Measurements from ENCODE around the gene KLRG1.

Gene KLRG1

DNA sequence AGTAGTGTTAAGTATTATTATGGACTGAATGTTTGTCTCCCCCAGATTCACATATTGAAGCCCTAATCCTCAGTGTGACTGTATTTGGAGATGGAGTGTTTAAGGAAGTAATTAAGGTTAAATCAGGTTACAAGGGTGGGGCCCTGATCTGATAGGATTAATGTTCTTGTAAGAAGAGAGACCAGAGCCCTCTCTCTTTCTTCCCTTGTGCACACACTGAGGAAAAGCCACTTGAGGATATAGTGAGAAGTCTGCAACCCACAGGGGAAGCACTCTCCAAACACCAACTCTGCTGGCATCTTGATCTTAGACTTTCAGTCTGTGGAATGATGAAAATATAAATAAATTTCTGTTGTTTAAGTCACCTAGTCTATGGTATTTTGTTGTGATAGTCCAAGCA, 2.2 kb upstream of the KLRG1 start:
- DNase-seq, result no peak

DNA sequence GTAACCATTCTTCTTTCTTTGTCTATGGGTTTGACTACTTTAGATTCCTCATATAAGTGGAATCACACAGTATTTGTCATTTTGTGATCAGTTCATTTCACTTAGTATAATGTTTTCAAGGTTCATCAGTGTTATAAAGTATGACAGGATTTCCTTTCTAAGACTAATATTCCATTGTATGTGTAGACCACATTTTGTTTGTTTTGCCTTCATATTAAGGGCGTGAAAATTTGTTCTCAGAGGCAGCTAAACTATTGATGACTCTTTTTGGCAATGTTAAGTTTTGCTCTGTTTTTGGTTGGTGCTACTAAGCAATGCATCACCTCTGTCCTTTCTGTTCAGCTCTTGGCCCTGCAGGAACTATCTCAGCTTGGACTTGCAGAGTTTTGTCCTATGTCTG, 1.7 kb upstream of the KLRG1 start:
- DNase-seq, result no peak

DNA sequence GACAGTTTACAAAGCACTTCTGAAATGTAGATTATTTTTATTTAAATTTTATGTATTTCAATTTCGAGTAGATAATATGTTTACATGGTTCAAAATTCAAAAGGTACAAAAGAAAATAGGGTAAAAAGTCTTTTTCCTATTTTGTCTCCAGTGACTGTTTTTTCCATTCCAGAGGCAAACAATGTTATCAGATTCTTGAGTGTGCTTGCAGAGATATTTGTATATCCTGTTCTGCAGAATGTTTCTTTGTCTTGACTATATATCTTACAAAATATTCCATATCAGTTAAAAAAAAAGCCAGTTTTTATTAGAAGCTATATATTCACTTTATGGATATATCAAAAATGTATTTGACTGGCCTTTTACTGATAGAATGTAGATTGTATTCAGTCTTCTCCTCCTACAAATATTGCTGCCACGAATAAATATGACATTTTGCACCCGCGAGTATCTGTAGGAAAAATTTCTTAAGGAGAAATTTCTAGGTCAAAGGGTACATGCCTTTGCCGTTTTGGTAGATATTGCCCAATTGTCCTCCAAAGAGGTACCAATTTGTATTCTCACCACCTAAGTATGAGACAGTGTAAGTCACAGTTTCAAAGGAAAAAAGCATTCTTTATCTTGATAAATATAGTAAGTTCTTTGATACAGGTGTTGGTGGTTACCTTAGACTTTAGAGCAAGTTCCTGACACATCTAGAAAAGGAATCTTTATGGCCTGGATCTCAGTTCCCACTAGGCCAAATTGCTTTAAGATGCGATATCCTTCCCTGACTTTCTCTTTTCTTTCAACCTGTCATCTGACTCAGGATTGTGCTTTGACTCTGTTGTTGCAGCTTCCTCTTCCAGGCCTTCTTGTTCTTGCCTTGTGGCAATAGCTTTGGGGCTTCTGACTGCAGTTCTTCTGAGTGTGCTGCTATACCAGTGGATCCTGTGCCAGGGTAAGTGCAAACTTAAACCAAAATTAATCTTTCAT, 2.3 kb downstream of the KLRG1 start:
- DNase-seq, result no peak

DNA sequence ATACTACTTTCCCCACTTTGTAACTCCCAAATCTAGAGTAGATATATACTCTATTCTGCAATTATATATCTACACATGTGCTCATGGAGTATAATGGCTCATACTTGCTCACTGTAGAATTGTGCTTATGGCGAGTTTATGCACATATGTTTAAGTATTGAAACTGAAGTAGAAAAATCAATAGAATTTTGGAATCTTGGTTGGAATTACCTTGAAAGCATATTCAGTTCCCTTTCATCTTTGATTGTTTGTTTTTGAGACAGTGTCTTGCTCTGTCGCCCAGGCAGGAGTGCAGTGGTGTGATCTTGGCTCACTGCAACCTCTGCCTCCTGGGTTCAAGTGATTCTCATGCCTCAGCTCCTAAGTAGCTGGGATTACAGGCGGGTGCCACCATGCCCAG, 4.5 kb downstream of the KLRG1 start:
- no peak for DNase-seq

DNA sequence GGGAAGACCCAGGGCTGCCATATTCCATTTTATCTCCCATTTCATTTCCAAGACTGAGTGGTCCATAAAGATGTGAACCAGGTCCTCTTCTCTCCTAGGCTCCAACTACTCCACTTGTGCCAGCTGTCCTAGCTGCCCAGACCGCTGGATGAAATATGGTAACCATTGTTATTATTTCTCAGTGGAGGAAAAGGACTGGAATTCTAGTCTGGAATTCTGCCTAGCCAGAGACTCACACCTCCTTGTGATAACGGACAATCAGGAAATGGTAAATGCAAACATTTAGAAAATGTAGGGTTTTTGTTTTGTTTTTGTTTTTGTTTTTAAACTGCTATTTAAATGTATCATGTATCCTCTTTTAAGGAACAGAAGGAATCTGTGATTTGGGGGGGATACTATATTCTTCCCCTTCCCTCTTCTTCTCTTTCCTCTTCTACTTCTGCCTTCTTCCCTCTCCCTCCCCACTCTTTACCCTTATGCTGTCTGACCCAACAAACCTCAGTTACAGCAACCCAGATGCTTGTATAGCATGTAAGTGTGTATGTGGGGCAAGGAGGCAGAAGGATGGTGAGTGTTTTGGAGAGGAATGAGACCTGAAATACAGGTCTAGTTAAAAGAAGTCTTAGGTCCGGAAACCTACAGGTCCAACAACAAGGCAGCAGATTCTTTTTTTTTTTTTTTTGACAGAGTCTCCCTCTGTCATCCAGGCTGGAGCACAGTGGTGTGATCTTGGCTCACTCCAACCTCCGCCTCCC, 5.9 kb downstream of the KLRG1 start:
- no peak for DNase-seq

DNA sequence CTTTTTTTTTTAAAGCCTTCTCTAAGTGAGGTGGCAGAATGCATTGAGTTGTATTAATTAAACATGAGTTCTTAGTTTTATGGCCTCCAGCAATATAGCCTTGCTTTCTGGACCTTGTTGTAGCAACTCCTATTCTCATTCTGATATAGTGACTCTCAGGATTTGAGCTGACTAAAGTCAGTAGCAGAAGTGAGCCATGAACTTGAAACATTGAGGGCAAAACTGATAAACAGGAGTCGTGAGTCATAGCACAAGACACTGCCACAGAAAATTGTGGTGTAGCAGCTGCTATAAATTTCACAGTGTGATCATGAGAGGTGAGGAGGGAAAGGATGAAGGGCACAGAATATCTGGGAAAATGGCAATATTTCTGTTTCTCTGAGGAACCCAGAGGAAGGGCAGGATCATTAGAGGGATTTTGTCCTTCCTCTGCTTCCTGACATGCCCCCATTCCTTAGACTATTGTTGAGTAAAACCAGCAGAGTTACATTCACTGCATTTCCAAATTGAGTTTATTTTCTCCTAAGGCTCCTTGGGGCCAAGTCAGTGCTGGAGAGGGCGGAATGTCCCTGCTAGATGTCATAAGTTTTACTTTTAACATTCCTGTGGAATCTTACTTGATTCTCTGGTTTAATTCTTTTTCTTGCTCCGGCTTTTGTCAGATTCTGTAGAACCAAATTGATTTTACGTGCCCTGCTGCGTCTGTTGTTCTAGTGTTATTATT, 7.5 kb downstream of the KLRG1 start:
- no peak for DNase-seq

DNA sequence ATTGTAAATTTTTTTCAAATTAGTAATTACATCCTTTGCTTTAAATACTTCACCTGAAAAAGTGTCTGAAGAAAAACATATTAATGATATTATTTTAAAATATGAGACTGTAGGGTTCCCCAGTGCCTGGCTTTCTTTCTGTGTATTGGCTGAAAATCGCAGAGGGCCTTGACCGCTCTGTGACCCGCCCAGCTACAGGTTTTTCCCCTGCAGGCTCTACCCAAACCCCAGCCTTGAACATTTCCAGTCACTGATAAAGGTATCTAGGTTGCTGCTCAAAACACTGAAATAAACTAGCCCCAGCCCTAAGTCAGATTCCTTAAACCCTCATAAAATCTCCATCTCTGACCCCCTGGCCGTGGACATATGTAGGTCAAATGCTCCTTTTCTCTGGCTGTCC, 11.9 kb downstream of the KLRG1 start:
- DNase-seq, result no peak

DNA sequence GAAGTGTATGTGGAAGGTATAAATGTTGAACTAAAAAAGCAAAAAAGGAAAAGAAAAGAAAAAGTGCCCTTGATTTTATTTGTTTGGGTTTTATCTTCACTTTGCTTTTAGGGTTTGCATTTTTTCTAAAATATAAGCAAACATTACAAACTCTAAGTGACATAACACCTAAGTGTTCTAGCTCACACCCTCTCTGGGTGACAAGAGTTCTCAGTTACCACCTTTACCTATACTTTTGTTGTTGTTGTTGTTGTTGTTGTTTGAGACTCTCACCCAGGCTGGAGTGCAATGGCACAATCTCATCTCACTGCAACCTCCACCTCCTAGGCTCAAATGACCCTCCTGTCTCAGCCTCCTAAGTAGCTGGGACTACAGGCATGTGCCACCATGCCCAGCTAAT, 13.0 kb downstream of the KLRG1 start:
- no peak for DNase-seq

DNA sequence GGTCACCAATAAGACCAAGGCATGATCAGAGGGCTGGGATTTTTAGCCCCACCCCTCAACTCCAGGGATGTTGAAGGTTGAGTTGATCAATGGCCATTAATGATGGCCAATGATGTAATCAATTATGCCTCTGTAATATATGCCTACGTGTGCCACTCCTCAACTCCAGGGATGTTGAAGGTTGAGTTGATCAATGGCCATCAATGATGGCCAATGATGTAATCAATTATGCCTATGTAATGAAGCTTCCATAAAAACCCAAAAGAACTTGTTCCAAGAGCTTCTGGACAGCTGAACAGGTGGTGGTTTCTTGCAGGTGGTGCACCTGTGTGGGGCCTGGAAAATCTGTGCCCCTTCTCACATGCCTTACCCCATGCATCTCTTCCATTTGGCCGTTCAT, 33.2 kb downstream of the KLRG1 start:
- DNase-seq, result no peak

DNA sequence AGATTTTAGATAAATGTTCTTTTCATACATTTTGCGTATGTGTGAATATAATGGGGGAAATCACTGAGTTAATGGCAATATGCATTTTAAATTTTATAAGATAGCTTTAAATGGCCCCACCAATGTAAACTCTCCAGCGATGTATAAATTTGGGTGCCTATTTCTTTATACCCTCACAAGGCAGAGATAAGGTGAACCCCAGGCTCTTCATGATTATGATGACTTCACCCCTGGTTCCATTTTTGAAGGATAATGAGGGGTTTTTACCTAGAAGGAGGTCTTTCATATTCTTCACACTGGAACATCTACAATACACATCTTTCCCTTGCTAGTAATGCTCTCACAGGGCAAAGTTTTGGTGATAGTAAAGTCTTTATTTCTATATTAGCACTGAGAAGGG, 35.2 kb downstream of the KLRG1 start:
- DNase-seq, result no peak

DNA sequence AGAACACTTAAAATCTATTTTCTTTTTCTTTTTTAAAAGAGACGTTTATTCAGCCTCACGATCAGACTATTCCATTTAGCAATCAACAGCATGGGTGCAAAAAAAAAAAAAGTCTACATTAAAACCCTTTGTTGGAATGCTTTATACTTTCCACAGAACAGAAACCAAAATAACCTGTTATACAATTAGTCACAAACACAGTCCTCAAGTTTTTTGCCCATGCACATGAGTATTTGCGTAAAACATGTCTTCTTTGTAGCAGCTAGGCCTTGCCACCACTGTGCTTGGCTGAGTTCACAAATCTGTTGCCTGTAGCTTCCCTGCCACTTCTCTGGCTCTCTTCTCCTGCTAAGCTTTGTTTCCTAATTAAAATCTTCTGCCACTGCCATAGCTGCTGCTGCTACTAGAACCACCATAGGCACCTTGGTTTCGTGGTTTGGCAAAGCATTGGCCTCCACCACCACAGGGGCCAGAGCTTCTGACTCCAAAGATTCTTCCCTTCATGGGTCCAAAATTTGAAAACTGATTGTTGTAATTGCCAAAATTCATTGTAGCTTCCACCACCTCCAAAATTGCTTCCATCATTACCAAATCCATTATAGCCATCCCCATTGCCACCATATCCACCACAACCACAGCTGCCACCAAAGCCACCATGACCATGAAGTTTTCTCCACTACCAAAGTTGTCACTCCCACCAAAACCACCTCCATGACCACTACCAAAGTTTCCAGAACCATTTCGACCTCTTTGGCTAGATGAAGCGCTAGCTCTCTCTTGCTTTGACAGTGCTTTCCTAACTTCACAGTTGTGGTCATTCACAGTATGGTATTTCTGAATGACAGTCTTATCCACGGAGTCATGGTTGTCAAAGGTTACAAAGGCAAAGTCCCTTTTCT, 38.1 kb downstream of the KLRG1 start:
- DNase-seq, result no peak

DNA sequence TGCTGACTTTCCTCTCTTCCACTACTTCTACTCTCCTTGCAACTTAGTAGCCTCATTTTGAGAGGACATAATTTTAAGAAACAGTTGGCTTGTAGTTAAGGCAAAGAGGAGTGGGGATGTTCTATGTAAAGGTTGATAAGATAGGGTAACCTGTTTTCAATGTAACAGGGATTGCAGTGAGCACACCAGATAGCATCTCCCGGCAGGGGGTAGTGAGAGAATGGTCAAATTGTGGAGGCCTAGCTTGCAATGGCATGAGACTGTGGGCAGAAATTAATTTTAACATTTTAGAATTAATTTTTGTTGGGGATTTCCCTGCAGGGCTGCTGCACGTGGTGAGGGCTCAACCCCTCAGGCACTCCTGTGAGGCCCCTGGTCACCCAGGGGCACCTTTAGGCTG, 41.4 kb downstream of the KLRG1 start:
- no peak for DNase-seq

DNA sequence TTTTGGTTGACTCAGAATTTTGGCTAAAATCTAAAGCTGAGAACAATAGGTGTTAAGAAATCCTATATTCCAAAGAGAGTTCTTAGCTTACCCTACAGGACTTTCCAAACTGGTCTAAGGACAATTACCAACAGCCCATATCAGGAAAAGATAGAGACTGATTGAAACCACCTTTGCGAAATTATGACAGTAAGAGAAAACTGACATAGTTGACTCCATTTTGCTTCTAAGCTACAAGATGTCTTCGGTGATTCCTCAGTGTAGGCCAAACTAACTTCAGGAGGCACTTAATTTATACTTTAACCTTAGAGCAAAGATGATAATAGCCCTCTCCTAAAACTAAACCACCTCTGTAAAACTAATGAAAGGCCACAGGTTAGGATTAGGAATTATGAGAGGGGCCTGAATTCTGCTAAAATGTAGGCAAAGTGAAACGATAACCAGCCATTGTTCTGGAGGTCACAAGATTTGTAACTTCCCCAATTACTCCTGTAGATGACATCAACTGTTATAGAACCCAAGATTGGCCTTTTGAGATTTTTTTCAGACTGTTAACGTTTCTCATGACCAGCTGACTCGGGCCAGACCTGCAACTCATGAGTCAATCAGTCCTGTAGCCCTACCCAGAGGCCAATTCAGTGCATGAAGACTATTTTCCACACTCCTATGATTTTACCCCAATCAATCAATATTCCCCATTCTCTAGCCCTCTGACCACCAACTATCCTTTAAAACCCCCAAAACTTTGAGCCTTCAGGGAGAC, 43.0 kb downstream of the KLRG1 start:
- DNase-seq, result no peak

DNA sequence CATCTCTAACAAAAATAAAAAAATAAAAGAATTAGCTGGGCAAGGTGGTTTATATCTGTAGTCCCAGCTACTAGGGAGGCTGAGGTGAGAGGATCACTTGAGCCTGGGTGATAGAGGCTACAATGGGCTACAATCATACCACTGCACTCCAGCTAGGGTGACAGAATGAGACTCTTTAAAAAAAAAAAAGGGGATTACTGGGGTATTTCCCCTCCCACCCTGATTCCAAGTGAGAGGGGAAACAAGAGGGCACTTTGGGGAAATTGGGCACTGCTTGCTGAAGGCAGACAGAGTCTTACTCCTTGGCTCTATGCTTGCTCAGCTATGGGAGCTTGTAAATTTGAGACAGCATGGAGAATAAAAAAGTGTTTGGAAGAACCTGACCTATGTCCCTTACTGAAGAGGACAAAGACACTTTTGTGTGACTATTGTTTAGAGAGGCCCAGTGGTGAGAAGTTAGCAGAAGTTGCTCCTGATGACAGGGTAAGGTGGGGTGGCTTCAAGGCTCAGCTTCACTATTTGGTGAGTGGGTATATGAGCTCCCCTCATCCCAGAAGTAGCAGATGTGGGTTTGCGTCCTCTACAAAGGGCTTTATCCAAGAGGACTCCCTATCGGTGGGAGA, 44.0 kb downstream of the KLRG1 start:
- DNase-seq, result no peak

DNA sequence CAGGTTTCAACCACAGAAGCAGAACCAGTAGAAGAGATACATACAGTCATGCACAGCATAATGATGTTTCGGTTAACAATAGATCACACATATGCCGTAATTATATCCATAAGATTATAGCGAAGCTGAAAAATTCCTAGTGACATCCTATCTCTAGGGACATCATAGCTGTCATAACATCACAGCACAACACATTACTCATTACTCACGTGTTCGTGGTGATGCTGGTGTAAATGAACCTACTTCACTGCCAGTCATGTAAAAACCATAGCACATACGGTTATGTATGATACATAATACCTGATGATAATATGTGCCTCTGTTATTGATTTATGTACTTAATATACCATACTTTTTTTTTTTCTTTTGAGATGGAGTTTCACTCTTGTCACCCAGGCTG, 44.7 kb downstream of the KLRG1 start:
- no peak for DNase-seq

DNA sequence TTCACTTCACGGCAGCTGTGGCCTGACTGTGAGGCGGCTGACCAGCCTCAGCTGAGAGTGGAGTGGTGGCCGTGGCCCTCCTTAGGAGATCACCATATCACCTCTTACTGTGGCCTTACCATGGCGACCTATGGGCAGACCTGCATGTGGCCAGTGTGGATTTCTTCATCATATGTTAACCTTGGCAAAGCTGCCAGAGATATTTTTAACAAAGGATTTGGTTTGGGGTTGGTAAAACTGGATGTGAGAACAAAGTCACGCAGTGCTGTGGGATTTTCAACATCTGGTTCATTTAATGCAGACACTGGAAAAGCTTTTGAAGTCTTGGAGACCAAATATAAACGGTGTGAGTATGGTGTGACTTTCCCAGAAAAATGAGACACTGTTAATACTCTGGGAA, 46.9 kb downstream of the KLRG1 start:
- no peak for DNase-seq

DNA sequence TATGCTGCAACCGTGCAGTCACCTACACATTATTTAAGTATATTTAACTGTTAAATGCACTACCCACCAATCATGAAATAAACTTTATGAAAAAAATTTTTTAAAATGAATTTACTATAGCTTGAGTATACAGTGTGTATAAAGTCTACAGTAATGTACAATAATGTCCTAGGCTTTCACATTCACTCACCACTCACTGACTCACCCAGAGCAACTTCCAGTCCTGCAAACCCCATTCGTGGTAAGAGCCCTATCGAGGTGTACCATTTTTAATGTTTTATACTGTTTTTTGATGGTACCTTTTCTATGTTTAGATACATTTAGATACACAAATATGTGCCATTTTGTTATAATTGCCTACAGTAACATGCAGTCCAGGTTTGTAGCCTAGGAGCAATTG, 48.1 kb downstream of the KLRG1 start:
- DNase-seq, result no peak

DNA sequence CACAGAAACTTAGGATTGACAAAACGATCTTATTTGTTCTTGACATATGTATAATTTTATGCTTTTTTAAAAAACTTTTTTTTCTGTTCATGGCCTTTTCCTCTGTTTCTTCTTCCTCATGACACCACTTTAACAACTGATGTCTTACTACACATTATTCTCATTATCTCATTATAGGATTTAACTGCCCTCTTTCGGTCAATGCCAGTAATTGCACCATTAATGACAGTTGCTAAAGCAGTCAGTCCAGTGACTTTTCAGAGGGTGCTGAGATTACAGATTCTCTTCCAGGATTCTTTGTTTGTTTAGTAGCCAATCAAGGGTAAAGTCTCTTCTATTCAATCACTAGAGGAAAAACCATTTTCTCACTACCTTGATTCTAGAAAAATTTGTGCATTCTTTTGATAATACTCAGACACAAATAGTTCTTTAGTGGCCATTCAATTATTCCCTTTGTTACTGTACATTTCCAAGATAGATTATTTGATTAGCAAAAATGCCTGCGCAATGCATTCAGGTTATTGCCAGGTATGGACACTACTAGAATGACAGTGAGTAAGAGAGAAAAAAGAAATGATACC, 50.1 kb downstream of the KLRG1 start:
- no peak for DNase-seq

DNA sequence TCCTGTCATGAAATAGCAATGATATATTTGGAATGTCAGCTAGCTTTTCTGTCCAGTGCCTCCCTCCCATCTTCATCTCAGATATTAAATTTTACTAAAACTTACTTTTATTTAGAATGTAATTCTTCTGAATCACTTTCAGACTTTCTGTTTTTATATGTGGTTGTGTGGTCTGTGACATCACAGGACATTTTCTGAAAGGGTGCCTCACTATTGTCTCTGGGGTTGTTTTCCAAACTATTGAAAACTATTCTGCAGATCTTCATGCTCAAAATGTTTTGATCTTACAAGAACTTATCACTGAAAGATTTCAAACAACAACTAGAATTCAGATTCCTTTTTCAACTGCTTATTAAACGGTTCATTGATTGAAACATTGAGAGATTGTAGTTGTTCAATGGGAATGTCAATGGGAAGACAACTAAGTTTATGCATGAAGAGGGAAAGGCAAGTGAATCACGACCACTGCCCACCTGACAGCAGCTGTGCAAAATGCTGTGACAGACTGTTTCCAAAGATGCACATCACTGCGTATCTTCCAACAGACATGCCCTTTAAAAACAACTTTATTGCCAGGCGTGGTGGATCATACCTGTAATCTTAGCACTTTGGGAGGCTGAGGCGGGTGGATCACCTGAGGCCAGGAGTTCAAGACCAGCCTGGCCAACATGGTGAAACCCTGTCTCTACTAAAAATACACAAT, 51.3 kb downstream of the KLRG1 start:
- no peak for DNase-seq

DNA sequence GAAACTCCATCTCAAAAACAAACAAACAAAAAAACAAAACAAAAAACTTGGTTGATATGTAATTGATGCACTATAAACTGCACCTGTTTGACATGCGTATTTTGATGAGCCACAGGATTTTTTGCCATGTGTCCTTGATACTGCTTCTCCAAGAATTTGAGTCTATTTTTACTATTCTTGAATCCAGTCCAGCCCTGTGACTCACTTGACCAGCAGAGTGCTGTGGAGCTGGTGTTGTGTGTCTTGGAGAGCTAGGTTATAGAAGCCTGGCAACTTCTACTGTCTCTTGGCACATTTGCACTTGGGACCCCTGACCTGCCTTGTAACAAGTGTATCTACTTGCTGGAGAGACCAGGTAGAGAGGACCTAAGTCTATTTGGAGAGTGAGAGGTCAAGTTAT, 52.0 kb downstream of the KLRG1 start:
- no peak for DNase-seq
